HEK293 (cell line): ENCODE data around the gene ANKFN1.

Experiments used
- CTCF ChIP-seq: fragments of 450-650 bp; formaldehyde crosslinking; IDR thresholded peaks from 2 replicates; pipeline ENCODE4 v1.5.1; 2016; ENCODE audit warnings: missing biosample characterization, missing genetic modification characterization
- MZF1 ChIP-seq: fragments of 450-650 bp; formaldehyde crosslinking; IDR thresholded peaks from 2 replicates; pipeline ENCODE4 v1.5.1; 2017; ENCODE audit warnings: missing biosample characterization, missing genetic modification characterization, borderline replicate concordance
- YY1 ChIP-seq: fragments of 450-650 bp; formaldehyde crosslinking; IDR thresholded peaks from 2 replicates; pipeline ENCODE4 v1.5.1; 2018; ENCODE audit warnings: missing biosample characterization, missing genetic modification characterization
- ZEB2 ChIP-seq: fragments of 450-650 bp; formaldehyde crosslinking; IDR thresholded peaks from 2 replicates; pipeline ENCODE4 v1.5.1; 2016; ENCODE audit warnings: missing biosample characterization, missing genetic modification characterization
- ZNF112 ChIP-seq: fragments of 450-650 bp; formaldehyde crosslinking; IDR thresholded peaks from 2 replicates; pipeline ENCODE4 v1.5.0; 2017; ENCODE audit warnings: missing biosample characterization, missing genetic modification characterization
- ZNF311 ChIP-seq: fragments of 450-650 bp; formaldehyde crosslinking; IDR thresholded peaks from 2 replicates; pipeline ENCODE4 v1.5.1; 2017; ENCODE audit warnings: missing biosample characterization, missing genetic modification characterization, borderline replicate concordance
- ZNF510 ChIP-seq: fragments of 450-650 bp; formaldehyde crosslinking; IDR thresholded peaks from 2 replicates; pipeline ENCODE4 v1.5.1; 2018; ENCODE audit warnings: mild to moderate bottlenecking, missing genetic modification characterization, missing biosample characterization; ENCODE audit not compliant: insufficient replicate concordance
- ZNF558 ChIP-seq: fragments of 450-650 bp; formaldehyde crosslinking; IDR thresholded peaks from 2 replicates; pipeline ENCODE4 v1.5.1; 2016; ENCODE audit warnings: missing biosample characterization, missing genetic modification characterization

GRCh38 chr17:56314026-56314425, 160.8 kb downstream of the ANKFN1 start:
- TF ChIP-seq YY1, result no peak
- no peak for TF ChIP-seq CTCF (tag by site-specific recombination)
- TF ChIP-seq ZNF112 (tag by site-specific recombination), result no peak
- TF ChIP-seq MZF1 (tag by site-specific recombination), result no peak
- TF ChIP-seq ZNF311 (tag by site-specific recombination), result no peak
- TF ChIP-seq ZNF510 (tag by site-specific recombination), result no peak
- TF ChIP-seq ZNF558, result no peak
- TF ChIP-seq ZEB2, result no peak
